Neuron (in vitro differentiated cells): Measurements from ENCODE around the gene C16orf54.
A peak's percentile ranks its signal among the peaks of the same experiment; 100 is the strongest.
"Not testable (repeated sequence)": the region's sequence is repeated elsewhere in the genome, so short reads cannot be mapped to it uniquely, and the experiment has no call there.

Experiments used
- H2AFZ ChIP-seq: one replicate; pipeline ENCODE4 v1.6.1; 2013; ENCODE audit warnings: low read depth, mild to moderate bottlenecking, inconsistent platforms, low read length, moderate library complexity
- H3K27me3 ChIP-seq: one replicate; pipeline ENCODE4 v1.6.1; 2013; ENCODE audit warnings: low read length; ENCODE audit not compliant: insufficient read depth
- H3K36me3 ChIP-seq: one replicate; pipeline ENCODE4 v1.6.1; 2013; ENCODE audit warnings: low read length; ENCODE audit not compliant: insufficient read depth
- H3K4me1 ChIP-seq: one replicate; pipeline ENCODE4 v1.6.1; 2013; ENCODE audit warnings: low read length; ENCODE audit not compliant: insufficient read depth
- H3K4me3 ChIP-seq: 2 replicates; pipeline ENCODE4 v1.5.1; 2013; ENCODE audit warnings: mild to moderate bottlenecking, low read length, moderate library complexity
- H3K9me3 ChIP-seq: one replicate; pipeline ENCODE4 v1.6.1; 2013; ENCODE audit warnings: low read length

The C16orf54 gene

DNA sequence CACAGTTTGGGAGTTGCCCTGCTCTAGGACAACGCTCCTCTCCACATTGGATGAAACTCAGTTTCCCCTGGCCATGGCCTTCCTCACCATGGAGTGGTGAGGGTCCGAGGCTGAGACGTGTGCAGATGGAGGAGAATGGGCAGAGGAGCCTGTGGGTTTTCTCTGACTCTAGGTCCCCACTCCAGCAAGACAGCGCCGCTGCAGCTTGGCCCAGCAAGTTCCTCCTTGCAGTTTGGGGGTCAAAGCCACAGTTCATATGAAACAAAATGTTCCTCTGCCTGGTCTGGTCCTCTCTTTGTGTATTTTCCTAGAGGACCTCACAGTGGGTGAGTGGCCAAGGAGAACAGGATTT lies 2.3 kb downstream of the C16orf54 start:
- Histone ChIP-seq H2AFZ (no peak overlapping the region), H3K9me3 (peaks cover 3% of the 10 kb centered on the region), H3K4me3 (no peak overlapping the region), H3K36me3 (no peaks in the 10 kb centered on the region), H3K4me1 (no peaks in the 10 kb centered on the region), H3K27me3 (peaks cover 5% of the 10 kb centered on the region)

DNA sequence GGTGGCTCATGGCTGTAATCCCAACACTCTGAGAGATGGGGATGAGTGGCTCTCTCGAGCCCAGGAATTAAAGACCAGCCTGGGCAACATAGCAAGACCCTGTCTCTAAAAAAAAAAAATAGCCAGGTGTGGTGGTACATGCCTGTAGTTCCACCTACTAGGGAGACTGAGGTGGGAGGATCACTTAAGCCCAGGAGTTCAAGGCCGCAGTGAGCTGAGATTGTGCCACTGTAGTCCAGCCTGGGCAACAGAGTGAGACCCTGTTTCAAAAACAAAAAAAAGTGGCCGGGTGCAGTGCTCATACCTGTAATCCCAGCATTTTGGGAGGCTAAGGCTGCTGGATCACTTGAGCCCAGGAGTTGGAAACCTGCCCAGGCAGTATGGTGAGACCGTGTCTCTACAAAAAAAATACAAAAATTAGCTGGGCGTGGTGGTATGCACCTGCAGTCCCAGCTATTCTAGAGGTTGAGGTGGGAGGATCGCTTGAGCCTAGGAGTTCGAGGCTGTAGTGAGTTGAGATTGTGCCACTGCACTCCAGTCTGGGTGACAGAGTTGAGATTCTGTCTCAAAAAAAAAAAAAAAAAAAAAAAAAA lies 3.0 kb downstream of the C16orf54 start:
- peaks cover 5% of the 10 kb centered on the region for H3K27me3 ChIP-seq
- H3K9me3 ChIP-seq, result peaks cover 3% of the 10 kb centered on the region
- H3K36me3 ChIP-seq, result no peaks in the 10 kb centered on the region
- no peak overlapping the region for H2AFZ ChIP-seq
- H3K4me1 ChIP-seq, result no peaks in the 10 kb centered on the region
- H3K4me3 ChIP-seq, result no peak overlapping the region

DNA sequence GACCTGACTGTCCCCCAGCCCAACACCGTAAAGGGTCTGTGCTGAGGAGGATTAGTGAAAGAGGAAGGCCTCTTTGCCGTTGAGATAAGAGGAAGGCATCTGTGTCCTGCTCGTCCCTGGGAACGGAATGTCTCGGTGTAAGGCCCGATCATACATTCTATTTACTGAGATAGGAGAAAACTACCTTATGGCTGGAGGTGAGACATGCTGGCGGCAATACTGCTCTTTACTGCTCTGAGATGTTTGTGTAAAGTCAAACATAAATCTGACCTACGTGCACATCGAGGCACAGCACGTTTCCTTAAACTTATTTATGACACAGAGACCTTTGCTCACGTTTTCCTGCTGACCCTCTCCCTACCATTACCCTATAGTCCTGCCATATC lies 5.2 kb downstream of the C16orf54 start:
- H3K4me1 ChIP-seq, H3K36me3 ChIP-seq, H3K27me3 ChIP-seq: not testable (repeated sequence)

DNA sequence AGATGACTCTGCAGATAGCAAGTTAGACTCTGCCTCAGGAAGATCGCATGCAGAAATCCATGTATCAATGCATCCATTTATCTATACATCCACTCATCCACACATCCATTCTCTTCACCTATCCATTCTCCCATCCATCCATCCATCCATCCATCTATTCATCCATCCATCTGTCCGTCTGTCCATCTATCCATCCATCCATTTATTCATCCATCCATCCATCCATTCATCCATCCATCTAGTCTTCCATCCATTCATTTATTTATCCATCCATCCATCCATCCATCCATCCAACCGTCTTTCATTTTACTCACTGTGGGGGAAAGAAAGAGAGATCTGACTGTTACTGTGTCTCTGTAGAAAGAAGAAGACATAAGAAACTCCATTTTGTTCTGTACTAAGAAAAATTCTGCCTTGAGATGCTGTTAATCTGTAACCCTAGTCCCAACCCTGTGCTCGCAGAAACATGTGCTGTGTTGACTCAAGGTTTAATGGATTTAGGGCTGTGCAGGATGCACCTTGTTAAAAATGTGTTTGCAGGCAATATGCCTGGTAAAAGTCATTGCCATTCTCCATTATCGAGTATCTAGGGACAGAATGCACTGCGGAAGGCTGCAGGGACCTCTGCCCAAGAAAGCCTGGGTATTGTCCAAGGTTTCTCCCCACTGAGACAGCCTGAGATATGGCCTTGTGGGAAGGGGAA lies 5.7 kb downstream of the C16orf54 start:
- H3K4me1 ChIP-seq, H2AFZ ChIP-seq, H3K27me3 ChIP-seq, H3K9me3 ChIP-seq, H3K4me3 ChIP-seq, H3K36me3 ChIP-seq: not testable (repeated sequence)

More for the DNA sequence above, 5.2 kb downstream of the C16orf54 start:
- not testable (repeated sequence) for H3K9me3 ChIP-seq, H3K4me3 ChIP-seq, H2AFZ ChIP-seq

DNA sequence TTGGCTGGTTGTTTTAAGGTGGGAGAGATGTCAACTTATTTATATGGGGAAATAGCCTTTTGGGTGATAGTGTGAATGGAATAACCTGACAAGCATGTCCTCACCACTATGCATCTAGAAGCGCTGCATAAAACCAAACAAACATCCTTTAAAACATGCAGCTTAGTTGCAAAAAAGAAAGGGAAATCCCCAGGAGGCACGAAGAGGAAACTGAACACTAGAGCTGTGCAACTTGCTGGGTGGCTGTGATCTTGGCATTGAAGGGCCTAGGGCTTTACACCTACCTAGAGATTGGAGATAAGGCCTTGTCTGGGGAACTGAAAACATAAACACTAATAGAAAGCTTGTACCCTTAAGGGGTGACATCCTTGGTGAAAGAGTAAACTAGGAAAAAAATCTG lies 7.3 kb downstream of the C16orf54 start:
- H2AFZ ChIP-seq, result no peak overlapping the region
- H3K27me3 ChIP-seq, result peaks cover 3% of the 10 kb centered on the region
- no peaks in the 10 kb centered on the region for H3K36me3 ChIP-seq
- no peak overlapping the region for H3K4me3 ChIP-seq
- H3K4me1 ChIP-seq, result no peaks in the 10 kb centered on the region
- peaks cover 3% of the 10 kb centered on the region for H3K9me3 ChIP-seq

DNA sequence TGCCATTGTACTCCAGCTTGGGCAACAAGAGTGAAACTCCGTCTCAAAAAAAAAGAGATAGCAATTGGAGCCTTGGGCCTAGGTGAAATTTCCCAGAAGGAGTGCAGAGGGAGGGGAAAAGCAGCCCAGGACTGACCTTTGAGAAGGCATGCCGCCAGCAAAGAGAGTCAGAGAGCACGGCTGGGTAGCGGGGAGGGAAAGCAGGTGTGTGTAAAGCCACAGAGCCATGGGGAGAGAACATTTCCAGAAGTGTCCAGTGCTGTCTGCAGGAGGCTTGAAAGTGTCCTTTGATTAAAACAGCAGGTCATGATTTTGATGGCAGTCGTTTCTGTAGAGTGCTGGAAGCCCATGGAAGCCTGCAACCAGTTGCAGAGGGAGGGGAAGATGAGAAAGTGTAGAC lies 8.1 kb downstream of the C16orf54 start:
- peaks cover 3% of the 10 kb centered on the region for H3K27me3 ChIP-seq
- H3K9me3 ChIP-seq, result peaks cover 3% of the 10 kb centered on the region
- H3K4me3 ChIP-seq, result no peak overlapping the region
- no peak overlapping the region for H2AFZ ChIP-seq
- H3K36me3 ChIP-seq, result no peaks in the 10 kb centered on the region
- H3K4me1 ChIP-seq, result no peaks in the 10 kb centered on the region

DNA sequence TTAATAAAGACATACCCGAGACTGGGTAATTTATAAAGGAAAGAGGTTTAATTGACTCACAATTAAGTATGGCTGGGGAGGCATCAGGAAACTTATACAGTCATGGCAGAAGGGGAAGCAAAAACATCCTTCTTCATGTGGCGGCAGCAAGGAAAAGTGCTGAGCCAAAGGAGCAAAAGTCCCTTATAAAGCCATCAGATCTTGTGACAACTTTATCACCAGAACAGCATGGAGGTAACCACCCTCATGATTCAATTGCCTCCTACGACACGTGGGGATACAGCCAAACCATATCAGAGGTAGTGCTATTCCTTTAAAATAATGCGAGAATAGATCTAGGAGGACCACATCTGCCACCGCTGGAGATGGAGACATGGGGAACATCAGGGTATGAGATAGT lies 9.0 kb downstream of the C16orf54 start:
- Histone ChIP-seq H3K27me3 (peaks cover 3% of the 10 kb centered on the region), H3K36me3 (no peaks in the 10 kb centered on the region), H2AFZ (no peak overlapping the region), H3K4me1 (no peaks in the 10 kb centered on the region), H3K4me3 (no peak overlapping the region), H3K9me3 (peaks cover 3% of the 10 kb centered on the region)

DNA sequence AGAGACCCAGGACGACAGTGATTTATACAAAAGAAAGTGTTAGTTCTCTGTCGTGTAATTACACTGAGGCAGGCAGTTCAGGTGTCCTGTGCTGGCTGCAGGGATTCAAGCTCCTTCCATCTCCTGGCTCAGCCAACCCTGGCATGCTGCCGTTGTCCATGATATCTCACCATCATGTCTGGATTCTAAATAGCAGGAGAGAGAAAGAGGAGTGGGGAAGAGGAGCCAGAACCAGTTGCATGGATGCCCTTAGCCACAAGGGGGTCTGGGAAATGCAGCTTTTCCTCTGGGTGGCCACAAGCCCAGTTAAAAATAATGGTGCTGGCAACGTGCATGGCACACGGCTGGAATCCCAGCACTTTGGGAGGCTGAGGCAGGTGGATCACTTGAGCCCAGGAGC lies 9.7 kb downstream of the C16orf54 start:
- no peak overlapping the region for H2AFZ ChIP-seq
- no peaks in the 10 kb centered on the region for H3K36me3 ChIP-seq
- H3K4me3 ChIP-seq, result no peak overlapping the region
- no peaks in the 10 kb centered on the region for H3K4me1 ChIP-seq
- no peaks in the 10 kb centered on the region for H3K27me3 ChIP-seq
- no peaks in the 10 kb centered on the region for H3K9me3 ChIP-seq

DNA sequence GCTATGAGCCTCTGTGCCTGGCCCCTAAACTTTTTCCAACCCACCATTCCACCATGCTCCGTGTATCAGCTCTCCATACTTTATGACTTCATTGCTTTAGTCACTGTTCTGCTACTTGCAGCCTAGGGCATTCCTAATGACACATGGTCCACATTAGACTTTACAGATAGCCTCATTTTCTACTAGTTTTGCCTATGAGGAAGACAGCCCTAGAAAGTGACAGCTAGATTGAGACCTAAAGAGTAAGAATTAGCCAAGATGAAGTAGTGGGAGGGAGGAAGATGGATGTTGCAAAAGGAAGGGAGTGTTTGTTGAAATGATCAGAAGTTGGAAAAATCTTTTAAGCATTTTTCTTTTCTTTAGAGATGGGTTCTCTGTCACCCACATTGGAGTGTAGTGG lies 11.0 kb downstream of the C16orf54 start:
- no peak overlapping the region for H3K4me3 ChIP-seq
- H3K36me3 ChIP-seq, result no peaks in the 10 kb centered on the region
- no peaks in the 10 kb centered on the region for H3K9me3 ChIP-seq
- H3K4me1 ChIP-seq, result no peaks in the 10 kb centered on the region
- H3K27me3 ChIP-seq, result no peaks in the 10 kb centered on the region
- no peak overlapping the region for H2AFZ ChIP-seq

DNA sequence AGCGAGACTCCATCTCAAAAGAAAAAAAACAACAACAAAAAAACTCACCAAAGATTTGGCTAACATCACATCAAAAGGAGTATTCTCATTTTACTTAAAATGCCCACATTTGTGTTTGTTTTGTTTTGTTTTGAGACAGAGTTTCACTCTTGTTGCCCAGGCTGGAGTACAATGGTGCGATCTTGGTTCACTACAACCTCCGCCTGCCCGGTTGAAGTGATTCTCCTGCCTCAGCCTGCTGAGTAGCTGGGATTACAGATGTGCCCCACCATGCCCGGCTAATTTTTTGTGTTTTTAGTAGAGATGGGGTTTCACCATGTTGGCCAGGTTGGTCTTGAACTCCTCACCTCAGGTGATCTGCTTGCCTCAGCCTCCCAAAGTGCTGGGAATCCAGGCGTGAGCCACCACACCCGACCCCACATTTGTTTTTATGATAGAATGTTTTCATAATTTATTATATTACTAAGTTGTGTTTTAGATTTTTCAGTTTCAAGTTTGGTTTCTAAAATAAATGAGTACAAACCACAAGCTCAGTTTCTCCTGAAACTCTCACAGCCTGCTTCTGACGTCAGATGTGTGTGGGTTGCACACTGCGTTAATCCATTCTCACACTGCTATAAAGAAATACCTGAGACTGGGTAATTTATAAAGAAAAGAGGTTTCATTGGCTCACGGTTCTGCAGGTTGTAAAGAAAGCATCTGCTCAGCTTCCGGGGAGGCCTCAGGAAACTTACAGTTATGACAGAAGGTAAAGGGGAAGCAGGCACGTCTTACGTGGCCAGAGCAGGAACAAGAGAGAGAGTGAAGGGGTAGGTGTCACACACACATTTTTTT lies 13.8 kb downstream of the C16orf54 start:
- not testable (repeated sequence) for H3K9me3 ChIP-seq, H3K4me1 ChIP-seq, H3K4me3 ChIP-seq, H3K27me3 ChIP-seq, H3K36me3 ChIP-seq, H2AFZ ChIP-seq

DNA sequence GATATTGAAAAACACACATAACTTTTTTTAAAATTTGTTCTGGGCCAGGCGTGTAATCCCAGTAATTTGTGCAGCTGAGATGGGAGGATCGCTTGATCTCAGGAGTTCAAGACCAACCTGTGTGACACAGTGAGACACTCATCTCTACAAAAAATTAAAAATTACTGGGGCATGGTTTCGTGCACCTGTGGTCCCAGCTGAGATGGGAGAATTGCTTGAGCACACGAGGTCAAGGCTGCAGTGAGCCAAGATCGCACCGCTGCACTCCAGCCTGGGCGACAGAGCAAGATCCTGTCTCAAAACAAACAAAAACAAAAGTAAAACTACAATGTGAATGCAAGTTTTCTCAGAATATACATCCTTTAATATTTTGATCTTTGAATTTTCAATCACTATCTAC lies 15.1 kb downstream of the C16orf54 start:
- no peaks in the 10 kb centered on the region for H3K4me1 ChIP-seq
- no peaks in the 10 kb centered on the region for H3K9me3 ChIP-seq
- no peaks in the 10 kb centered on the region for H3K27me3 ChIP-seq
- no peak overlapping the region for H3K4me3 ChIP-seq
- no peaks in the 10 kb centered on the region for H3K36me3 ChIP-seq
- no peak overlapping the region for H2AFZ ChIP-seq

DNA sequence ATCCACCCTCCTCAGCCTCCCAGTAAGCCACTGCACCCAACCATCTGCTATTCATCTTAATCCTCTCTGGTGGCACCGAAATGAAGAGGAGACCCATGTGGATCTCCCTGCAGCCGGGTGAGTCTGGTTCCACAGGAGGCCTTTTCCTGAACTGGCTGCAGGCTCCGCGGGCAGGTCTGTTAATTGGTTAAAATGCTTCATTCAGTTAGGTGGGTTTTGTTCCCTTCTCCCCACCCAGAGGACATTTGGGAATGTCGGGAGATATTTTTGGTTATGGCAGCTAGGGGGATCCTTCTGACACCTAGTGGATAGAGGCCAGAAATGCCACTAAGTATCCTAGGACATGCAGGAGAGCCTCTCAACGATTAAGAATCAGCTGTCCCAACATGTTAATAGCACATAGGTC lies 16.7 kb downstream of the C16orf54 start:
- peak overlapping the region; percentile 13 for H2AFZ ChIP-seq
- H3K27me3 ChIP-seq, result no peaks in the 10 kb centered on the region
- H3K9me3 ChIP-seq, result no peaks in the 10 kb centered on the region
- H3K36me3 ChIP-seq, result no peaks in the 10 kb centered on the region
- no peak overlapping the region for H3K4me3 ChIP-seq
- no peaks in the 10 kb centered on the region for H3K4me1 ChIP-seq

DNA sequence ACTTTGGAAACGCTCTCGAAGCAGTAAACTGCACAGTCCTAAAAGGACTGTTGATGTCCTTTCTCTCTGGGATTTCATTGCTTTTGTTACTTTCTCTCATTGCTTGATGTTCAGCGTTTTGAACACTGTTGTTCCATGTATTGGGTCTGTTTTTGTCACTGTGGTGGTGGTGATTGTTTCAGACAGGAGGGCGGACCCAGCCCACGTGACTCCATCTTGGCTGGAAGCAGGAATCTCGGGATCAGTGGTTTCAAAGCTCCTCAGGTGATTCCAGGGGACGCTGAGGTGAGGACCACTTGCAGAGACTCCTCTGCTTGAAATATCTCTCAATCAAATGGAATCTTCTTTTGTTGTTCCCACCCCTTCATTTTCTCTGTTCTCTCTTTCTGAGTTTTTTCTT lies 18.3 kb downstream of the C16orf54 start:
- Histone ChIP-seq H3K4me1 (no peaks in the 10 kb centered on the region), H3K36me3 (no peaks in the 10 kb centered on the region), H2AFZ (no peak overlapping the region), H3K9me3 (no peaks in the 10 kb centered on the region), H3K4me3 (no peak overlapping the region), H3K27me3 (no peaks in the 10 kb centered on the region)
